ENCODE data around the gene FSD1L. TPM values are rescaled to one million over a fixed set of nuclear protein-coding genes. Genes with fewer than 3 reads are reported as not detected.
A peak's percentile ranks its signal among the peaks of the same experiment; 100 is the strongest.

Gene FSD1L
- total RNA-seq, 1 donor: 5.6 TPM

- no peak for DNase-seq (ENCODE audit: low read depth)
- H3K4me3 ChIP-seq (ENCODE audit: low read depth, low read length): no peak overlapping the region
- TF ChIP-seq, protein P1, sequence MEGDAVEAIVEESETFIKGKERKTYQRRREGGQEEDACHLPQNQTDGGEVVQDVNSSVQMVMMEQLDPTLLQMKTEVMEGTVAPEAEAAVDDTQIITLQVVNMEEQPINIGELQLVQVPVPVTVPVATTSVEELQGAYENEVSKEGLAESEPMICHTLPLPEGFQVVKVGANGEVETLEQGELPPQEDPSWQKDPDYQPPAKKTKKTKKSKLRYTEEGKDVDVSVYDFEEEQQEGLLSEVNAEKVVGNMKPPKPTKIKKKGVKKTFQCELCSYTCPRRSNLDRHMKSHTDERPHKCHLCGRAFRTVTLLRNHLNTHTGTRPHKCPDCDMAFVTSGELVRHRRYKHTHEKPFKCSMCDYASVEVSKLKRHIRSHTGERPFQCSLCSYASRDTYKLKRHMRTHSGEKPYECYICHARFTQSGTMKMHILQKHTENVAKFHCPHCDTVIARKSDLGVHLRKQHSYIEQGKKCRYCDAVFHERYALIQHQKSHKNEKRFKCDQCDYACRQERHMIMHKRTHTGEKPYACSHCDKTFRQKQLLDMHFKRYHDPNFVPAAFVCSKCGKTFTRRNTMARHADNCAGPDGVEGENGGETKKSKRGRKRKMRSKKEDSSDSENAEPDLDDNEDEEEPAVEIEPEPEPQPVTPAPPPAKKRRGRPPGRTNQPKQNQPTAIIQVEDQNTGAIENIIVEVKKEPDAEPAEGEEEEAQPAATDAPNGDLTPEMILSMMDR (IDR thresholded peaks at IDR 0.05; ENCODE audit: insufficient read depth, low read depth, low read length): no peak
Measured at GRCh38 chr9:105500108-105500766, 52.4 kb downstream of the FSD1L start.

GRCh38 chr9:105501414-105501813, 53.6 kb downstream of the FSD1L start:
- H3K4me3 ChIP-seq (ENCODE audit: low read depth, low read length): no peak overlapping the region
- no peak for DNase-seq (ENCODE audit: low read depth)
- TF ChIP-seq, protein P1 (IDR thresholded peaks at IDR 0.05; ENCODE audit: insufficient read depth, low read depth, low read length): no peak

- no peak for DNase-seq (ENCODE audit: low read depth)
- TF ChIP-seq, protein P1 (IDR thresholded peaks at IDR 0.05; ENCODE audit: insufficient read depth, low read depth, low read length): no peak
- H3K4me3 ChIP-seq (ENCODE audit: low read depth, low read length): no peak overlapping the region
Measured at GRCh38 chr9:105502276-105502675, 54.4 kb downstream of the FSD1L start.

DNA sequence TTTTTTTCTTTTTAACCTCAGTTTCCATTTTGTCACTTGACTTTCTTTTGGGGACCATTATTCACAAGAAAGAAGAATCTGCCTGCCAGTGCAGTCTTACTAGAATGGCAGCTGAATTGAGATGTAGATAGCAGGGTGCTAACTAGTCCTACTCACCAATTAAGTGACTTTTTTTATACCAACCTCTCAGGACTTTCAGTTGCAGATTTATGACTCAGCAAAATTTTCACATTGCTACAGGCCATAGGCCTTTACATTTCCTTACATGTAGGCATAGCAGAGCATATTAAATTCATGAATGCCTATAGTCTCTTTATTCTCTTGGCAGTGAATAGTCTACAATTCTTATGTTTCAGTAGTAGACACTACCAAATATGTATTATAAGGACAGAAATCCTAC, 56.0 kb downstream of the FSD1L start:
- TF ChIP-seq, protein P1 (IDR thresholded peaks at IDR 0.05; ENCODE audit: insufficient read depth, low read depth, low read length): no peak
- peak; percentile 40 for DNase-seq (ENCODE audit: low read depth)
- H3K4me3 ChIP-seq (ENCODE audit: low read depth, low read length): no peak overlapping the region

- H3K4me3 ChIP-seq (ENCODE audit: low read depth, low read length): no peak overlapping the region
- no peak for DNase-seq (ENCODE audit: low read depth)
- TF ChIP-seq, protein P1 (IDR thresholded peaks at IDR 0.05; ENCODE audit: insufficient read depth, low read depth, low read length): no peak
Measured at GRCh38 chr9:105507096-105507790, 59.4 kb downstream of the FSD1L start.

GRCh38 chr9:105508530-105508929, 60.7 kb downstream of the FSD1L start:
- DNase-seq (ENCODE audit: low read depth): no peak
- H3K4me3 ChIP-seq (ENCODE audit: low read depth, low read length): no peak overlapping the region
- TF ChIP-seq, protein P1 (IDR thresholded peaks at IDR 0.05; ENCODE audit: insufficient read depth, low read depth, low read length): no peak

Data from fibroblast of villous mesenchyme (primary cell).